A549 (cell line): Measurements from ENCODE around the gene CDYL. TPM values are rescaled to one million over a fixed set of nuclear protein-coding genes. Genes with fewer than 3 reads are reported as not detected.

Experiments
- ATAC-seq, 2 experiments: fragments of 200-7000 bp in 1 of 2; fragments of >200 bp in 1 of 2; cut with Nextera tagmentation in 1 of 2; cut with Tn5 transposase in 1 of 2; 3 replicates each; pipeline versions ENCODE4 v1.8.0 to v1.9.1; 2018 to 2020; ENCODE audit warnings: mild to moderate bottlenecking in 1 of 2, moderate library complexity in 1 of 2
- CTCF ChIA-PET: fragments of 300-600 bp; sonication (Branson Sonifier 250); formaldehyde crosslinking; extraction: SDS; loops from one replicate; lab custom pipeline; 2021; ENCODE audit warnings: antibody characterized with exemption, inconsistent platforms; lab: Yijun Ruan, JAX
- POLR2A ChIA-PET: fragments of 350-600 bp; formaldehyde crosslinking; extraction: SDS; loops from one replicate; lab custom pipeline; 2021; ENCODE audit warnings: antibody characterized with exemption, inconsistent platforms; lab: Yijun Ruan, JAX
- DNase-seq, 2 experiments: peaks; one replicate each; pipeline versions ENCODE4 v3.0.0 to v3.0.0-alpha.2; 2011 to 2016; ENCODE audit warnings: low read depth in 1 of 2, low spot score in 1 of 2
- FAIRE-seq: peaks from 2 replicates; lab custom pipeline; 2011; peaks lifted over from hg19 to GRCh38; lab: Jason Lieb, UNC
- H3K27ac ChIP-seq, 2 experiments: fragments of >200 bp; sonication (Bioruptor Twin); formaldehyde crosslinking; 3 replicates each; pipeline ENCODE4 v1.5.1; 2016 to 2017
- H3K4me1 ChIP-seq: fragments of >200 bp; sonication (Bioruptor Twin); formaldehyde crosslinking; 3 replicates; pipeline ENCODE4 v1.6.1; 2016
- H3K4me2 ChIP-seq: fragments of >200 bp; sonication (Bioruptor Twin); formaldehyde crosslinking; 3 replicates; pipeline ENCODE4 v1.6.1; 2016
- H3K4me3 ChIP-seq: fragments of >200 bp; sonication (Bioruptor Twin); formaldehyde crosslinking; 3 replicates; pipeline ENCODE4 v1.5.1; 2016
- H3K9me3 ChIP-seq: fragments of >200 bp; sonication (Bioruptor Twin); formaldehyde crosslinking; 3 replicates; pipeline ENCODE4 v1.6.1; 2016
- BHLHE40 ChIP-seq: IDR thresholded peaks from 2 replicates; pipeline ENCODE4 v1.6.1; 2012; ENCODE audit warnings: low read depth, low read length, inconsistent platforms
- CBX8 ChIP-seq: fragments of 200-600 bp; sonication (generic); IDR thresholded peaks from 2 replicates; pipeline ENCODE4 v1.6.1; 2016
- CHD2 ChIP-seq: fragments of 150-350 bp; IDR thresholded peaks from 2 replicates; pipeline ENCODE4 v1.6.1; 2014; ENCODE audit warnings: low read length; ENCODE audit not compliant: partially characterized antibody
- CHD4 ChIP-seq: fragments of 200-600 bp; sonication (generic); IDR thresholded peaks from 2 replicates; pipeline ENCODE4 v1.6.1; 2016; ENCODE audit warnings: antibody characterized with exemption, mild to moderate bottlenecking, borderline replicate concordance
- EHF ChIP-seq: fragments of 250-450 bp; sonication (Bioruptor Pico); IDR thresholded peaks from 2 replicates; pipeline ENCODE4 v1.5.0; 2020; ENCODE audit warnings: mild to moderate bottlenecking
- EHMT2 ChIP-seq: fragments of 200-600 bp; sonication (generic); IDR thresholded peaks from 2 replicates; pipeline ENCODE4 v1.6.1; 2016; ENCODE audit warnings: antibody characterized with exemption, low read depth, mild to moderate bottlenecking, moderate library complexity
- GATA3 ChIP-seq: IDR thresholded peaks from 2 replicates; pipeline ENCODE4 v1.6.1; 2012; ENCODE audit warnings: borderline replicate concordance
- HDAC2 ChIP-seq: fragments of 200-600 bp; sonication (generic); IDR thresholded peaks from 2 replicates; pipeline ENCODE4 v1.6.1; 2016
- HOXA7 ChIP-seq: fragments of 250-450 bp; sonication (Bioruptor Pico); IDR thresholded peaks from 2 replicates; pipeline ENCODE4 v1.5.0; 2020; ENCODE audit warnings: mild to moderate bottlenecking, moderate library complexity
- JUN ChIP-seq, 2 experiments: fragments of >200 bp; sonication (Bioruptor Twin); formaldehyde crosslinking; IDR thresholded peaks; 2 replicates in 1 of 2; 3 replicates in 1 of 2; pipeline ENCODE4 v1.6.1; 2016 to 2017
- KDM5A ChIP-seq: fragments of 200-600 bp; sonication (generic); IDR thresholded peaks from 2 replicates; pipeline ENCODE4 v1.6.1; 2016; ENCODE audit warnings: antibody characterized with exemption, mild to moderate bottlenecking
- MYC ChIP-seq: IDR thresholded peaks from 2 replicates; pipeline ENCODE4 v1.6.1; 2012; ENCODE audit warnings: mild to moderate bottlenecking, inconsistent platforms, low read length, improper control_type of control experiment, borderline replicate concordance
- NFE2L2 ChIP-seq: fragments of 150-350 bp; conservative IDR thresholded peaks from 2 replicates; pipeline ENCODE4 v1.6.1; 2014; ENCODE audit warnings: low read length
- PBX3 ChIP-seq: IDR thresholded peaks from 2 replicates; pipeline ENCODE4 v1.6.1; 2012
- PHF8 ChIP-seq: fragments of 200-600 bp; sonication (generic); IDR thresholded peaks from 2 replicates; pipeline ENCODE4 v1.6.1; 2016; ENCODE audit warnings: low read depth, mild to moderate bottlenecking, antibody characterized with exemption, moderate library complexity, borderline replicate concordance
- POLR2A ChIP-seq: IDR thresholded peaks from 2 replicates; pipeline ENCODE4 v1.6.1; 2012; ENCODE audit warnings: mild to moderate bottlenecking, low read length
- RARB ChIP-seq: fragments of 250-450 bp; sonication (Bioruptor Pico); IDR thresholded peaks from 2 replicates; pipeline ENCODE4 v1.8.0; 2021; ENCODE audit warnings: mild to moderate bottlenecking, moderate library complexity
- REST ChIP-seq: fragments of 200-600 bp; sonication (generic); IDR thresholded peaks from 2 replicates; pipeline ENCODE4 v1.6.1; 2016; ENCODE audit warnings: antibody characterized with exemption, mild to moderate bottlenecking, moderate library complexity
- SMC3 ChIP-seq: fragments of >200 bp; sonication (Bioruptor Twin); formaldehyde crosslinking; IDR thresholded peaks from 3 replicates; pipeline ENCODE4 v1.6.1; 2018; ENCODE audit warnings: inconsistent platforms
- TFCP2L1 ChIP-seq: fragments of 250-450 bp; sonication (Bioruptor Pico); IDR thresholded peaks from 2 replicates; pipeline ENCODE4 v1.5.0; 2021; ENCODE audit warnings: mild to moderate bottlenecking
- ZC3H11A ChIP-seq: fragments of 450-650 bp; IDR thresholded peaks from 2 replicates; pipeline ENCODE4 v1.6.1; 2014; ENCODE audit warnings: antibody characterized with exemption, mild to moderate bottlenecking
- ZSCAN20 ChIP-seq: fragments of 250-450 bp; sonication (Bioruptor Pico); IDR thresholded peaks from 2 replicates; pipeline ENCODE4 v1.8.0; 2022; ENCODE audit warnings: mild to moderate bottlenecking, moderate library complexity
- WGBS: methylation state at CpG from one replicate; pipeline ENCODE4 v1.1.6; 2017; ENCODE audit errors: missing lambda C conversion rate; 5-methylcytosine and 5-hydroxymethylcytosine counted together
- polyA plus RNA-seq, 4 experiments: library from polyadenylated mRNA; depleted of rRNA in 3 of 4; stranded (reverse); fragments of >200 nt; fragmentation: RNase III in 1 of 4; extraction: RNeasy Plus Mini Kit Qiagen cat#74134 plus additional on column Dnase treatment in 1 of 4; gene quantifications; 2 replicates in 3 of 4; 3 replicates in 1 of 4; pipeline ENCODE4 v1.2.3, GENCODE V29; 2011 to 2017
- TF ChIP-seq, protein P1 (sequence below): fragments of >200 bp; sonication (Bioruptor Twin); formaldehyde crosslinking; IDR thresholded peaks from 2 replicates; pipeline ENCODE4 v1.6.1; 2016

CDYL gene
- polyA plus RNA-seq, 2 of the 4 experiments (the other 2 are of a cell fraction) = 18.6 to 42.7 TPM

DNA sequence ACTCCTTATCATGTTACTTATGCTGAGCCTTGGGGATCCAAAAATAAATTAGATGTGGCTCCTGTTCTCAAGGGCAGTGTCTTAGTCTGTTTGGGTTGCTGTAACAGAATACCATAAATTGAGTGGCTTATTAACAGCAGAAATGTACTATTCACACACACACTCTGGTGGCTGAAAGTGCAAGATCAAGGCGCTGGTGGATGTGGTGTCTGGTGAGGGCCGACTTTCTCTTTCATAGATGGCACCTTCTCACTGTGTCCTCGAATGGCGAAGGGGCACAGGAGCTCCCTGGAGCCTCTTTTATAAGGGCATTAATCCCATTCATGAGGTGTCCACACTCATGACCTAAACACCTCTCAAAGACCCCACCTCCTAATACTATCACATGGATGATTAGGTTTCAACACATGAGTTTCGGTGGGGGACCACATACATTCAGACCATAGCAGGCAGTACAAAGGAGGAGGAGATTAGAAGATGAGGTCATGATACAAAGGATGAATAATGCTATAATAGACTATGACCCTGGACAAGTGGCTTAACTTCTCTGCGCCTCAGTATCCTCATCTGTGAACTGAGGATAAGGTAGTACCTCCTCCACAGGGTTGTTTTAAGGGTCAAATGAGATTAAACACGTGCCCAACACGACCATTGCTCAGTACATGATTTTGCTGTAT, 193.5 kb downstream of the CDYL start:
- no peak overlapping the region for H3K4me2 ChIP-seq
- FAIRE-seq (no peak), ATAC-seq (no peak)
- no peak overlapping the region for H3K4me3 ChIP-seq
- 62% methylated on average over 8 of the region's 8 CpGs for WGBS
- POLR2A ChIA-PET = no interaction called here
- no peak for TF ChIP-seq JUN (IDR thresholded peaks at IDR 0.05)
- no peak for TF ChIP-seq GATA3
- no peak for TF ChIP-seq REST
- no peak for TF ChIP-seq EHMT2
- no peak for TF ChIP-seq TFCP2L1 (CRISPR knock-in tag)
- no peak for TF ChIP-seq POLR2A
- no peak for TF ChIP-seq PHF8
- no peak for TF ChIP-seq HOXA7
- no peak for TF ChIP-seq CHD2
- no peak for TF ChIP-seq KDM5A
- no peak for TF ChIP-seq MYC
- TF ChIP-seq NFE2L2 = no peak
- TF ChIP-seq CHD4 = no peak
- TF ChIP-seq, all 56 proteins: peak for 0
- H3K4me1 ChIP-seq = no peaks in the 10 kb centered on the region
- no peaks in the 10 kb centered on the region for H3K9me3 ChIP-seq
- CTCF ChIA-PET = no interaction called here
- no peak overlapping the region for H3K27ac ChIP-seq
- no peak for DNase-seq

DNA sequence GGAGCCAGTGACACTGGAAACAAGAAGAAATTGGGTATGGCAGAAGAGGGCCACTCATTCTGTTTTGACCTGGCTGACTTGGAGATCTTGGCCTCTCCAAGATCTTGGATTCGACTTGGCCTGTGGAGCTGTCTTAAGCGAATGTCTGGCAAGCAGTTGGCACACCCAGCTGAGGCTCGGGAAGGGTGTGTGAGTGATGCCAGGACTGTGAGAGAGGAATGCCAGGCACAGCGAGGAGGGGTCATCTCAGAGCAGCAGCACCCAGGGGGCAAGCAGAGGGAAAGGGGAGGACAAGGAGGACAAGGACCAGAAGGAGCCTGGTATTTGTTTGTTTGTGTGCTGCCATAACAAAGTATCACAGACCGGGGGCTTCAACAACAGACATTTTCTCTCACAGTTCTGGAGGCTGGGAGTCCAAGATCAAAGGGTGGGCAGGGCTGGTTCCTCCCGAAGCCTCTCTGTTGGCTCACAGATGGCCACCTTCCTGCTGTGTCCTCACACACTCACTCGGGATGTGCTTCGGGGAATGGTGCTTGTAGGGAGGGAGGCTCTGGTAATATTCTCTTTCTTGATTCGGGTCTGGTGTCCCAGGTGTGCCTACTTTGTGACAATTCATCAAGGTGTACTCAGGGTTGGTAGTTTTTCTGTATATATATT, 194.7 kb downstream of the CDYL start:
- ChIA-PET POLR2A (no interaction called here), CTCF (no interaction called here)
- DNase-seq (no peak), ATAC-seq (no peak), FAIRE-seq (no peak)
- Histone ChIP-seq H3K4me3 (no peak overlapping the region), H3K9me3 (no peaks in the 10 kb centered on the region), H3K27ac (no peak overlapping the region), H3K4me2 (no peak overlapping the region), H3K4me1 (no peaks in the 10 kb centered on the region)
- TF ChIP-seq NFE2L2 (no peak), MYC (no peak), ZC3H11A (no peak), EHF (CRISPR knock-in tag) (no peak), ZSCAN20 (no peak), TFCP2L1 (CRISPR knock-in tag) (no peak), BHLHE40 (no peak), SMC3 (no peak), PBX3 (no peak), CBX8 (no peak), HDAC2 (no peak), RARB (no peak)
- TF ChIP-seq, protein P1, sequence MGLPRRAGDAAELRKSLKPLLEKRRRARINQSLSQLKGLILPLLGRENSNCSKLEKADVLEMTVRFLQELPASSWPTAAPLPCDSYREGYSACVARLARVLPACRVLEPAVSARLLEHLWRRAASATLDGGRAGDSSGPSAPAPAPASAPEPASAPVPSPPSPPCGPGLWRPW = no peak
- WGBS = 54% methylated on average over 9 of the region's 9 CpGs
